PC-3 (cell line): ENCODE results near the gene UBE2R2. TPM values are rescaled to one million over a fixed set of nuclear protein-coding genes. Genes with fewer than 3 reads are reported as not detected.

ENCODE experiments used
- ATAC-seq: fragments of 200-7000 bp; cut with Tn5 transposase; 2 replicates; pipeline ENCODE4 v1.9.1; 2020; ENCODE audit warnings: mild to moderate bottlenecking, moderate library complexity
- BruUV-seq: library from RNA; stranded (reverse); fragments of 400-500 nt; replicated peaks from 2 replicates; lab custom pipeline; 2021; lab: Mats Ljungman, UMichigan
- CTCF ChIA-PET: fragments of 300-600 bp; sonication (Branson Sonifier 250); formaldehyde crosslinking; loops from one replicate; lab custom pipeline; 2022; ENCODE audit warnings: antibody characterized with exemption; lab: Charles Lee
- POLR2A ChIA-PET: fragments of 300-600 bp; sonication (Branson Sonifier 250); formaldehyde crosslinking; loops from one replicate; lab custom pipeline; 2022; ENCODE audit warnings: antibody characterized with exemption; ENCODE audit not compliant: unreplicated experiment; lab: Charles Lee
- DNase-seq: peaks from one replicate; pipeline ENCODE4 v3.0.0-alpha.2; 2015
- H2AFZ ChIP-seq: fragments of 300-600 bp; sonication (generic); 2 replicates; pipeline ENCODE4 v1.6.0; 2016; ENCODE audit warnings: antibody characterized with exemption, low read length
- H3F3A ChIP-seq: fragments of 300-600 bp; sonication (generic); one replicate; pipeline ENCODE4 v1.6.0; 2017; ENCODE audit warnings: antibody characterized with exemption, low read length, control low read depth, mild to moderate bottlenecking; ENCODE audit not compliant: unreplicated experiment
- H3K27ac ChIP-seq: fragments of 300-600 bp; sonication (generic); 2 replicates; pipeline ENCODE4 v1.5.1; 2016; ENCODE audit warnings: mild to moderate bottlenecking, low read length
- H3K27me3 ChIP-seq: fragments of 300-600 bp; sonication (generic); 2 replicates; pipeline ENCODE4 v1.6.1; 2016; ENCODE audit warnings: low read length, mixed read lengths
- H3K36me3 ChIP-seq: fragments of 300-600 bp; sonication (generic); 2 replicates; pipeline ENCODE4 v1.6.1; 2016; ENCODE audit warnings: low read depth, mixed run types, low read length, mixed read lengths
- H3K4me1 ChIP-seq: fragments of 300-600 bp; sonication (generic); 2 replicates; pipeline ENCODE4 v1.5.1; 2016; ENCODE audit warnings: low read length; ENCODE audit not compliant: insufficient read depth
- H3K4me2 ChIP-seq: fragments of 300-600 bp; sonication (generic); 2 replicates; pipeline ENCODE4 v1.6.0; 2016; ENCODE audit warnings: low read length
- H3K4me3 ChIP-seq: fragments of 300-600 bp; sonication (generic); 2 replicates; pipeline ENCODE4 v1.5.1; 2016; ENCODE audit warnings: mild to moderate bottlenecking, low read length, mixed read lengths
- H3K79me2 ChIP-seq: fragments of 300-600 bp; sonication (generic); 2 replicates; pipeline ENCODE4 v1.6.1; 2017; ENCODE audit warnings: low read length, mixed read lengths
- H3K9ac ChIP-seq: fragments of 300-600 bp; sonication (generic); 2 replicates; pipeline ENCODE4 v1.6.0; 2016; ENCODE audit warnings: mild to moderate bottlenecking, low read length
- H3K9me2 ChIP-seq: fragments of 300-600 bp; sonication (generic); replicated peaks from 2 replicates; pipeline ENCODE4 v1.6.1; 2016; ENCODE audit warnings: mixed run types, low read length, mixed read lengths
- H3K9me3 ChIP-seq: fragments of 300-600 bp; sonication (generic); 2 replicates; pipeline ENCODE4 v1.6.1; 2016; ENCODE audit warnings: low read length, mixed read lengths
- H4K20me1 ChIP-seq: fragments of 300-600 bp; sonication (generic); 2 replicates; pipeline ENCODE4 v1.6.1; 2016; ENCODE audit warnings: low read length, mixed read lengths
- CTCF ChIP-seq: fragments of 300-600 bp; sonication (generic); conservative IDR thresholded peaks from 2 replicates; pipeline ENCODE4 v1.5.1; 2017; ENCODE audit warnings: antibody characterized with exemption, low read depth, mild to moderate bottlenecking, low read length
- EZH2 ChIP-seq: fragments of 300-600 bp; sonication (generic); IDR thresholded peaks from one replicate; pipeline ENCODE4 v1.6.1; 2017; ENCODE audit warnings: antibody characterized with exemption, mild to moderate bottlenecking, low read length; ENCODE audit not compliant: unreplicated experiment
- EZH2phosphoT487 ChIP-seq: fragments of 300-600 bp; sonication (generic); IDR thresholded peaks from 2 replicates; pipeline ENCODE4 v1.6.1; 2018; ENCODE audit warnings: mild to moderate bottlenecking, antibody characterized with exemption, low read length, borderline replicate concordance
- intact Hi-C: fragments of 100-400 bp; cut with micrococcal nuclease; formaldehyde crosslinking; loops from 2 replicates; pipeline ENCODE4 v1.9.0; 2023
- total RNA-seq: library from RNA; depleted of rRNA; stranded (reverse); fragments of >200 nt; gene quantifications from 2 replicates; pipeline ENCODE4 v1.2.3, GENCODE V29; 2014

The UBE2R2 gene
- total RNA-seq, 1 experiment from 2014 or later: 18.4 TPM

- ATAC-seq: no peak
- Histone ChIP-seq H3K4me1 (peaks cover 21% of the 10 kb centered on the region), H3K79me2 (no peaks in the 10 kb centered on the region), H3K9ac (no peak overlapping the region), H3K27me3 (no peaks in the 10 kb centered on the region), H3K4me2 (no peak overlapping the region), H3K9me2 (no peaks in the 10 kb centered on the region), H3K4me3 (no peak overlapping the region), H2AFZ (no peak overlapping the region), H4K20me1 (no peaks in the 10 kb centered on the region), H3F3A (no peaks in the 10 kb centered on the region), H3K27ac (no peak overlapping the region), H3K36me3 (no peaks in the 10 kb centered on the region), H3K9me3 (no peaks in the 10 kb centered on the region)
- ChIA-PET POLR2A (no interaction called here), CTCF (no interaction called here)
- no peak for DNase-seq
- TF ChIP-seq EZH2 (no peak), CTCF (no peak), EZH2phosphoT487 (no peak)
- no TSS peak for BruUV-seq
- intact Hi-C loops: no loop called here
These were observed 7.5 kb upstream of the UBE2R2 start for GRCh38 chr9:33809506-33809905.

GRCh38 chr9:33813712-33814641 is 3.0 kb upstream of the UBE2R2 start:
- DNase-seq (peak; percentile 60), ATAC-seq (peak; percentile 19)
- intact Hi-C loops: loop anchor here (1.0 kb wide), 1 partner anchor 38 kb away; no protein-coding TSS in a partner anchor
- Histone ChIP-seq H3K36me3 (no peaks in the 10 kb centered on the region), H3K79me2 (peaks cover 27% of the 10 kb centered on the region), H4K20me1 (peaks cover 5% of the 10 kb centered on the region; the same call in 1 of the 2 replicates), H3K9me3 (no peaks in the 10 kb centered on the region), H3K27me3 (no peaks in the 10 kb centered on the region), H3K4me2 (peak overlapping the region; percentile 33), H3K9ac (no peak overlapping the region), H2AFZ (no peak overlapping the region; the same call in 1 of the 2 replicates), H3K4me3 (no peak overlapping the region), H3K9me2 (no peaks in the 10 kb centered on the region), H3K27ac (peak overlapping the region; percentile 71), H3F3A (no peaks in the 10 kb centered on the region), H3K4me1 (peaks cover 26% of the 10 kb centered on the region)
- TF ChIP-seq CTCF (peak; percentile 51), EZH2phosphoT487 (no peak), EZH2 (no peak)
- CTCF ChIA-PET: interaction anchor here (1.0 to 1.4 kb wide), 4 partner anchors 35 to 76 kb away, joined by 3 to 17 read pairs (median 8); no protein-coding TSS in a partner anchor
- BruUV-seq: no TSS peak
- POLR2A ChIA-PET: no interaction called here
